Testis (tissue), 2 donors: Measurements from ENCODE around the gene ZSCAN1.

Experiments used
- POLR2A ChIP-seq: fragments of 450-650 bp; IDR thresholded peaks from one replicate; pipeline ENCODE4 v1.6.1; 2017; ENCODE audit warnings: antibody characterized with exemption, mild to moderate bottlenecking, moderate library complexity
- TF ChIP-seq, protein P1 (sequence below), 3 experiments: fragments of 450-650 bp in 2 of 3; fragments of 200-600 bp in 1 of 3; sonication (generic) in 1 of 3; IDR thresholded peaks; one replicate each; pipeline ENCODE4 v1.5.1; 2016 to 2019; ENCODE audit warnings: antibody characterized with exemption in 3 of 3, mild to moderate bottlenecking in 2 of 3, moderate library complexity in 1 of 3

DNA sequence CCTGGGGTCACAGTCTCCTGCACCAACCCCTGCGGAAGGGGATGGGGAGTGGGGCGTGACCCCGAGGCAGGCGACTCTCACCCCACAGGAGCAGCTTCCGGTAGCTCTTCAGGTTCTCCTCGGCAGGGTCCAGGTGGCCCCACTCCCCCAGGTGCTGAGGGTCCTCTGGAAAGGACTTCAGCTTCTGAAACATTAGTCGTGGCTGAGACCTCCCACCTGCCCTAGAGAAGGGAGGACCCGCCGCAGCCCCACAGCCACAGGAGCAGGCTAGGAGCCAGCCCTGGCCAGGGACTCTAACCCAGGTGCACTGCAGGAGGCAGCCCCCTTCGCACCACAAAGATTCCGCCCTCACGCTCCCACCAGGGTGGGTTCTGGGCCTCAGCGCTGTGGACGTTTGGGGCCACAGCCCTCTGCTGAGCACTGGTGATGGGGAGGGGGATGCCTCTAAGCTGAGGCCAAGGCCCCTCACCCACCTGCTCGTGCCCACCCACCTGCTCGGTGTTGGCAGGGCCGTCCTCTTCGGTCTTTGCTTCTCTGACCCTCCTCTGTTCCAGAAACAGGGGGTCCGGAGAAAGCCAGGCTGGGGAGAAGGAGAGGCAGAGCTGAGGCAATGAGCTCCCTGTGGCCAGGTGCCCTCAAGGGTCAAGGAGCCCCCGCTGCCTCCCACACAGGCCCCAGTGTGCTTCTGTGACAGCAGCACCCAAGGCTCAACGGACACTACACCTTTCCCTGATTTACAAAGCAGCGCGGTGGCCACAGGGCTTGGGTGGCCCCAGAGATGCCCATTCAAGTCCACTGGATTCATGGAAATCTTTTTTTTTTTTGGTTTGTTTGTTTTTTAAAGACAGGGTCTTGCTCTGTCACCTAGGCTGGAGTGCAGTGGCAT is 53.2 kb downstream of the ZSCAN1 start:
- TF ChIP-seq, protein P1, sequence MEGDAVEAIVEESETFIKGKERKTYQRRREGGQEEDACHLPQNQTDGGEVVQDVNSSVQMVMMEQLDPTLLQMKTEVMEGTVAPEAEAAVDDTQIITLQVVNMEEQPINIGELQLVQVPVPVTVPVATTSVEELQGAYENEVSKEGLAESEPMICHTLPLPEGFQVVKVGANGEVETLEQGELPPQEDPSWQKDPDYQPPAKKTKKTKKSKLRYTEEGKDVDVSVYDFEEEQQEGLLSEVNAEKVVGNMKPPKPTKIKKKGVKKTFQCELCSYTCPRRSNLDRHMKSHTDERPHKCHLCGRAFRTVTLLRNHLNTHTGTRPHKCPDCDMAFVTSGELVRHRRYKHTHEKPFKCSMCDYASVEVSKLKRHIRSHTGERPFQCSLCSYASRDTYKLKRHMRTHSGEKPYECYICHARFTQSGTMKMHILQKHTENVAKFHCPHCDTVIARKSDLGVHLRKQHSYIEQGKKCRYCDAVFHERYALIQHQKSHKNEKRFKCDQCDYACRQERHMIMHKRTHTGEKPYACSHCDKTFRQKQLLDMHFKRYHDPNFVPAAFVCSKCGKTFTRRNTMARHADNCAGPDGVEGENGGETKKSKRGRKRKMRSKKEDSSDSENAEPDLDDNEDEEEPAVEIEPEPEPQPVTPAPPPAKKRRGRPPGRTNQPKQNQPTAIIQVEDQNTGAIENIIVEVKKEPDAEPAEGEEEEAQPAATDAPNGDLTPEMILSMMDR (IDR thresholded peaks at IDR 0.05) = no peak
- no peak for TF ChIP-seq POLR2A
